ES-I3 (cell line): ENCODE results near the gene GYG2.
"Not testable (repeated sequence)": the region's sequence is repeated elsewhere in the genome, so short reads cannot be mapped to it uniquely, and the experiment has no call there.

ENCODE experiments used
- H3K36me3 ChIP-seq: 2 replicates; pipeline ENCODE4 v1.6.1; 2013; ENCODE audit warnings: mild to moderate bottlenecking, low read length, control low read depth, moderate library complexity; ENCODE audit not compliant: insufficient read depth
- H3K4me1 ChIP-seq: 2 replicates; pipeline ENCODE4 v1.6.1; 2013; ENCODE audit warnings: mild to moderate bottlenecking, control low read depth, low read length; ENCODE audit not compliant: insufficient read depth
- H3K9ac ChIP-seq: 2 replicates; pipeline ENCODE4 v1.6.1; 2013; ENCODE audit warnings: low read depth, mild to moderate bottlenecking, low read length, moderate library complexity
- H3K9me3 ChIP-seq: 2 replicates; pipeline ENCODE4 v1.6.1; 2013; ENCODE audit warnings: mild to moderate bottlenecking, low read length, moderate library complexity; ENCODE audit not compliant: control insufficient read depth, insufficient read depth

Gene GYG2

GRCh38 chrX:2870650-2871049 lies 41.9 kb downstream of the GYG2 start:
- Histone ChIP-seq H3K36me3 (peaks cover 10% of the 10 kb centered on the region), H3K9me3 (no peaks in the 10 kb centered on the region), H3K4me1 (peaks cover 11% of the 10 kb centered on the region; the same call in 1 of the 2 replicates)

GRCh38 chrX:2871831-2872230 lies 43.1 kb downstream of the GYG2 start:
- Histone ChIP-seq H3K36me3 (peaks cover 5% of the 10 kb centered on the region; the same call in 1 of the 2 replicates), H3K9me3 (no peaks in the 10 kb centered on the region), H3K9ac (no peak overlapping the region), H3K4me1 (peaks cover 11% of the 10 kb centered on the region; the same call in 1 of the 2 replicates)

More at GRCh38 chrX:2870650-2871049, 41.9 kb downstream of the GYG2 start:
- H3K9ac ChIP-seq: no peak overlapping the region

- Histone ChIP-seq H3K9me3 (no peaks in the 10 kb centered on the region), H3K4me1 (peaks cover 11% of the 10 kb centered on the region; the same call in 1 of the 2 replicates), H3K36me3 (peaks cover 3% of the 10 kb centered on the region), H3K9ac (no peak overlapping the region)
Measured at GRCh38 chrX:2872671-2873277, 44.0 kb downstream of the GYG2 start.

GRCh38 chrX:2874222-2875135 lies 45.7 kb downstream of the GYG2 start:
- Histone ChIP-seq H3K4me1 (peaks cover 11% of the 10 kb centered on the region; the same call in 1 of the 2 replicates), H3K9me3 (no peaks in the 10 kb centered on the region), H3K9ac (no peak overlapping the region), H3K36me3 (peaks cover 6% of the 10 kb centered on the region; the same call in 1 of the 2 replicates)

DNA sequence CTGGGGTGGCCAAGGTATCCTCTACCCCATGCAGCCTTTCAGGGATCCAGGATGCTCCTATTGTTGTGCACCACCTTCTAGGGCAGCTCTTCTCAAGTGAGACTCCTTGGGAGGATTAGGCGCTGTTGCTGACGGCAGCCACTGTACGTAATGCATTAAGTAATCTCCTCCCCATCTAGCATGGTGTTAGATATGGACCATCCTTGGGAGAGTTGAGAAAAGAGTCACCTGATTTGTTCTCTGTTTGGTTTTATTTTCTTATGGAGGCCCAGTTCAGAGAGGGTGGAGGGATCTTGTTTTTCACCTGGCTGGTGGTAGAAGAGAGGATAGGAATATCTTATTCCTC lies 46.4 kb downstream of the GYG2 start:
- Histone ChIP-seq H3K9me3 (no peaks in the 10 kb centered on the region), H3K9ac (no peak overlapping the region), H3K4me1 (peaks cover 11% of the 10 kb centered on the region; the same call in 1 of the 2 replicates), H3K36me3 (peaks cover 6% of the 10 kb centered on the region; the same call in 1 of the 2 replicates)

DNA sequence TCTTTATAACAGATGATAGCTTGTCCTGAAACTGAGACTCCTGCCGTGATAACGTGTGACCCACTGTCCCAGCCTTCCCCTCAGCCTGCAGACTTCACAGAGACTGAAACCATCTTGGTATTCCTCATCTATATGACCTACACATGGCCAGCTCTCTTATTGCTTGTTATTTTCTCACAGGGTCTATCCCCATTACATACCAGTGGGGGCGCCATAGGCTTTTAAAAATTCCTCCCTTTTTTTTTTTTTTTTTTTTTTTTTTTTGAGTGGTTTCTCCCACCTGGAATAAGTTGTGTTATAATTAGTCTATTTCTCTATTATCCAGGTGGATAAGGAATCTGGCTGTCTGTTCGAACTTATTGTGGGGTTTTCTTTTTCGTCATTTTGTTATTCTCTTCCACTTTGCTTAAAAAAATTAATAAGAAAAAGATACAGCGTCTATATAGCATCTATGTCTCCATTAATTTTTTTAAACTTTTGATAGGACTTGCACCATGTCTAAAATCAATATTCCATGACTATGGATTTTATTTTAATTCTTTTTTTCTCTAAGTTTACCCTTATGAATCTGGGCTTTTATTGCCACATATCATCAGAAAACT lies 47.2 kb downstream of the GYG2 start:
- peaks cover 8% of the 10 kb centered on the region; the same call in 1 of the 2 replicates for H3K36me3 ChIP-seq
- H3K9me3 ChIP-seq: no peaks in the 10 kb centered on the region
- no peak overlapping the region for H3K9ac ChIP-seq
- peaks cover 11% of the 10 kb centered on the region; the same call in 1 of the 2 replicates for H3K4me1 ChIP-seq

- H3K4me1 ChIP-seq: no peaks in the 10 kb centered on the region
Measured at GRCh38 chrX:2878563-2878962, 49.8 kb downstream of the GYG2 start.

GRCh38 chrX:2879670-2880069 lies 50.9 kb downstream of the GYG2 start:
- peaks cover 20% of the 10 kb centered on the region for H3K36me3 ChIP-seq
- no peak overlapping the region for H3K9ac ChIP-seq
- H3K9me3 ChIP-seq: no peaks in the 10 kb centered on the region
- no peaks in the 10 kb centered on the region for H3K4me1 ChIP-seq

More at GRCh38 chrX:2878563-2878962, 49.8 kb downstream of the GYG2 start:
- Histone ChIP-seq H3K9me3 (no peaks in the 10 kb centered on the region), H3K9ac (no peak overlapping the region), H3K36me3 (peaks cover 20% of the 10 kb centered on the region)

GRCh38 chrX:2883770-2884169 lies 55.0 kb downstream of the GYG2 start:
- H3K9ac ChIP-seq: no peak overlapping the region
- no peaks in the 10 kb centered on the region for H3K4me1 ChIP-seq
- H3K36me3 ChIP-seq: peaks cover 15% of the 10 kb centered on the region; the same call in 1 of the 2 replicates
- no peaks in the 10 kb centered on the region for H3K9me3 ChIP-seq

GRCh38 chrX:2888309-2888708 lies 59.6 kb downstream of the GYG2 start:
- peaks cover 16% of the 10 kb centered on the region for H3K4me1 ChIP-seq
- no peak overlapping the region for H3K9ac ChIP-seq
- no peaks in the 10 kb centered on the region for H3K9me3 ChIP-seq
- H3K36me3 ChIP-seq: no peaks in the 10 kb centered on the region

DNA sequence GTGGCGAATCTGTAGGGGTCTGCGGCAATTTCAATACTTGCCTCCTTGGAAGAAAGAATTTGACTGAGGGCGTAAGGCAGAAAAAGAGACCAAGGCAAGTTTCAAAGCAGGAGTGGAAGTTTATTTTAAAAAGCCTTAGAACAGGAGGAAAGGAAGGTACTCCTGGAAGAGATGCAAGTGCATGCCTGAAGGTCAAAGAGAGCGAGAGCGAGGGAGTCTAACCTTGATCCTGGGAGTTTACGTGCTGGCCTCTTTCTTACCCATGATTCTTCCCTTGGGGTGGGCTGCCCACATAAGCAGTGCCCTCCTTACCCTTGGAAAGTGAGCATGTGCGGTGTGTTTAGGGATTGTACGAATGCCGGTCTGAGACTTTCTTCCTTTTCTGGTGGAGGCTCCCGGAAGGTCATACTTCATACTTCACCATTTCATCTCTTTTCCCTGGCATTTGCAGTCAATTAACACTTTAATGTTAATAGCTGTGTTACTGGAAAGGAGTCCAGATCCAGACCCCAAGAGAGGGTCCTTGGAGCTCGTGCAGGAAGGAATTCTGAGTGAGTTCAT lies 60.4 kb downstream of the GYG2 start:
- H3K4me1 ChIP-seq: peaks cover 16% of the 10 kb centered on the region
- H3K9ac ChIP-seq: no peak overlapping the region
- H3K36me3 ChIP-seq: no peaks in the 10 kb centered on the region

GRCh38 chrX:2889706-2890490 lies 61.2 kb downstream of the GYG2 start:
- not testable (repeated sequence) for H3K36me3 ChIP-seq, H3K9me3 ChIP-seq, H3K9ac ChIP-seq
- peaks cover 18% of the 10 kb centered on the region for H3K4me1 ChIP-seq

More for the DNA sequence above, 60.4 kb downstream of the GYG2 start:
- no peaks in the 10 kb centered on the region for H3K9me3 ChIP-seq

DNA sequence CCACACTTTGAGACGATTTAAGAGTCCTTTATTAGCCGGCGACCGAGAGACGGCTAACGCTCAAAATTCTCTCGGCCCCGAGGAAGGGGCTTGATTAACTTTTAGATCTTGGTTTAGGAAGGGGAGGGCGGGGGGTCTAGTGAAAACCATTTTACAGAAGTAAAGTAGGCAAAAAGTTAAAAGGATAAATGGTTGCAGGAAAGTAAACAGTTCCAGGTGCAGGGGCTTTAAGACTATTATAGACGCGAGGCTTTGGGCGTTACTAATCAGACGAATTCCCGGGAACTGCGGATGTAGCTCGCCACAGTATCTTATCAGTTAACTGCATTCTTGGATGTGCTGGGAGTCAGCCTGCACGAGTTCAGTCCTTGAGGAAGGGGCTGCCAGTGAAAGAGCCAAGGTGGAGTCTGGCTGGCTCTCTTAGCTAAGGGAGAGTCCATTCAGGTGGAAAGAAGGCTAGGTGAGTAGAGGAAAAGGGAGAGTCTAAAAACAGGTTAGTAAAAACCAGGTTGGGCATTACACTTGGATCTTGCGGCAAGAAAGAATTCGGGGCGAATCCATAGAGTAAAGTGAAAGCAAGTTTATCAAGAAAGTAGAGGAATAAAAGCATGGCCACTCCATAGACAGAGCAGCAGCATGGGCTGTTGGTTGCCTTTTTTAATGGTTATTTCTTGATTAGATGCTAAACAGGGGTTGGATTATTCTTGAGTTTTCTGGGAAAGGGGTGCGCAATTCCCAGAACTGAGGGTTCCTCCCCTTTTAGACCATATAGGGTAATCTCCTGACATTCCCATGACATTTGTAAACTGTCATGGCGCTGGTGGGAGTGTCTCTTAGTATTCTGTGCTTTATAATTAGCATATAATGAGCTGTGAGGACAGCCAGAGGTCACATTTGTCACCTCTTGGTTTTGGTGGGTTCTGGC lies 62.1 kb downstream of the GYG2 start:
- not testable (repeated sequence) for H3K36me3 ChIP-seq, H3K9ac ChIP-seq, H3K9me3 ChIP-seq
- H3K4me1 ChIP-seq: peaks cover 21% of the 10 kb centered on the region
